GM21825 (cell line): ENCODE data around the gene TNFRSF8.

Source experiments
- ATAC-seq: cut with Tn5 transposase; IDR thresholded peaks from one replicate; pipeline ENCODE4 v1.9.1; 2021; ENCODE audit warnings: mild to moderate bottlenecking, moderate library complexity; ENCODE audit not compliant: unreplicated experiment

TNFRSF8 gene

DNA sequence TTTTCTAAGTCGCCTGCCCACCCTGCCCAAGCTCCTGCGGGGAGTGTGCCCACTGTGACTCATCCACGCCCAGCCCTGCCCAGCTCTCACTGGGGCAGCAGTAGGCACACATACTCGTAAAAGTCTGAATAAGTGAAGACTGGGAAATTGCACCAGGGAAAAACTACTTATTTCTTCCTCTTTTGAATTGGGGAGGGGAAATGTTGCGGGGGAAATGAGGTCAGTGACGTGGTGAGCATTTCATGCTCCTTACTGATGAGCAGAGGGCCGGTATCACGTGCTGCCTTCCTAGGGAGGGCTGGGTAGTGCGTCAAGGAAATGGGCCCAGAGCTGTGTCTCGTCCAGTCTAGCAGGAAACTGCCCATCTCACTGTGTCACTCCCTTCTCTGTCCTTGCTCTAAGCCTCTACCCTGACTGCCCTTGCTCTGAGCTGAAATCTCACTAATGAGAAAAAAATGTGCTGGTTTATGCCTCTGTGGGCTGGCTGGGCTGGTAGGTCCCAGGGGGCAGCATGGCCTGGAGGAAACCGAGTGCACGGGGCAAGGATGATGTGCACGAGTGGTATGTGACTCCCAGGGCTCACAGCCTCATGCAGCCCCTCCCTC, 90.2 kb downstream of the TNFRSF8 start:
- ATAC-seq, result no peak

GRCh38 chr1:12155328-12155727, 92.2 kb downstream of the TNFRSF8 start:
- no peak for ATAC-seq

- no peak for ATAC-seq
These were observed 94.5 kb downstream of the TNFRSF8 start for GRCh38 chr1:12157366-12158231.

GRCh38 chr1:12158357-12159092, 95.4 kb downstream of the TNFRSF8 start:
- no peak for ATAC-seq

- no peak for ATAC-seq
These were observed 96.7 kb downstream of the TNFRSF8 start for GRCh38 chr1:12159816-12160215.

GRCh38 chr1:12161324-12161661, 98.2 kb downstream of the TNFRSF8 start:
- ATAC-seq, result no peak

DNA sequence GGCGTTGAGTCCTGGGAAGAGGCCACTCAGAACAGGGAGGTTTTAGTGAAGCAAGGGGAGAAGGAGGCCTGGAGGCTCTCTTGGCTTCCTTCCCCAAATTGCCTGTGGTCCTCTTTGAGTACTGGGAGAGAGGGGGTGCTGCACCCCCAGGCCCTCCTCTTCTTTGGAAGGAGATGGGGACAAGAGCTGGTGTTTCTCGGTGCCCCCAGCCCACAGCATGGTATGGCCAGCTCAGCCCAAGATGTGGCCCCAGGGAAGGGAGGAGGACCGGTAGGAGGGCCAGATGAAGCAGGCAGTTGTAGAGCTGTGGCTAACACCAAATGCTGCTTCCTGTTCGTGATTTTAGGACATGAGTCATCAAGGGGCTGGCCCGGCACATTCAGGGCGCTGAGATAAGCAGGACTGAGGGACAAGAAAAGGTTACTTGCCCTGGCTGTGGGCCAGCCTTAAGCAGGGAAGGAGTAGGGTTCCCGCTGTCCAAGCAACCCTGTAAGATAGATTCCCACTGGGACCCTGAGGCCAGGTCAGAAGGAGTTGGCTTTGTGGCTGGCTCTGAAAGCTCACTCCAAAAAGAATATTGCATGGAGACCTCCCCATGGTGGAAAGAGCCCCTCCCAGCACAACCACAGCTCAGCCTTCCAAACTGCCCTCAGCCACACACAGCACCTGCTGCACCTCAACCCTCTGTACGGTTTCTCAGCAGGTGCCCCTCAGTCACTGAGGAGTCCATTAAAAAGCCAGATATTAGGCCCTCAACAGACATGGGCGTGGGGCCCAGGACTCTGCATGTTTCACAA, 98.8 kb downstream of the TNFRSF8 start:
- ATAC-seq, result peak; percentile 70

- ATAC-seq, result no peak
These were observed 99.5 kb downstream of the TNFRSF8 start for GRCh38 chr1:12162459-12163137.

DNA sequence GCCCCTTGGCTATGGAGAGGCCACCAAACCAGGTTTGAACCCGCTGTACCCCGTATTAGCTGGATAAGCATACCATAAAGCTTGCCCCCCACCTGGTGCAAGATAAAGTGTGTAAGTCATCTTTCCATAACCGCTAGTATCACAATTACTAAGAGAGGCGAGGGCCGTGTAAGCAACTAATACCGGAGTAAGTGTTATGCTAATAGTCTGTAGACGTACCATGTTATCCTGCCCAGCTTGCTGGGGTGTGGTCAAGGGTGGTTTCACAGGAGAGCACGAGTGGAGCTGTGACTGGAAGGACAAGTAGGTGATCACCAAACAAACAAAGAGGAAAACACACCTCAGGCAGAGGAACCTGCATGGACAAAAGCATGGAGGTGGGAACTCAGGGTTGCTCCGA, 100.1 kb downstream of the TNFRSF8 start:
- no peak for ATAC-seq

GRCh38 chr1:12164210-12164609, 101.1 kb downstream of the TNFRSF8 start:
- ATAC-seq, result no peak

DNA sequence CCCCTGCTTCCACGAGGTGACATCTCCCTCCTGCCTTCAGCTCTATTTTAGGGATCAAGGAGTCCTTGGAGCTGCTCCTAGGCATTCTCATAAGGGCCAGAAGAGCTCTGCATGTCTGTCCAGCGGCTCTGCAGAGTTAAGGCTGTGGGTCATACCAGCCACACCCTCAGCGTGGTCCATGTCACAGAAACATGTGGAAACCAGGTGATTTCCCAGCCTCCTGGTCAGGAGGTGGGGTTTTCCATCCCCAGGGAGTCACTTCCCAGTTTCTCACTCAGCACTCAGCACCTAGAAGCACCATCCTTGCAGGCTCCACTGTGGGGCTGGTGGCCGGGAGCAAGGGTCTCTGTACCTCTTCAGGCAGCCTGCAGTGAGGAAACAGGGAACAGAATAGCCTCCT, 102.2 kb downstream of the TNFRSF8 start:
- ATAC-seq, result no peak

GRCh38 chr1:12166834-12167492, 103.9 kb downstream of the TNFRSF8 start, which contains the start of gene TNFRSF1B:
TNFRSF1B (plus strand) TSS chr1:12166991; CDS start chr1:12167092, 101 bp downstream.
- peak; percentile 47 for ATAC-seq

GRCh38 chr1:12167493-12168429, 104.7 kb downstream of the TNFRSF8 start:
- ATAC-seq, result no peak

- ATAC-seq, result no peak
These were observed 105.5 kb downstream of the TNFRSF8 start for GRCh38 chr1:12168451-12169160.

DNA sequence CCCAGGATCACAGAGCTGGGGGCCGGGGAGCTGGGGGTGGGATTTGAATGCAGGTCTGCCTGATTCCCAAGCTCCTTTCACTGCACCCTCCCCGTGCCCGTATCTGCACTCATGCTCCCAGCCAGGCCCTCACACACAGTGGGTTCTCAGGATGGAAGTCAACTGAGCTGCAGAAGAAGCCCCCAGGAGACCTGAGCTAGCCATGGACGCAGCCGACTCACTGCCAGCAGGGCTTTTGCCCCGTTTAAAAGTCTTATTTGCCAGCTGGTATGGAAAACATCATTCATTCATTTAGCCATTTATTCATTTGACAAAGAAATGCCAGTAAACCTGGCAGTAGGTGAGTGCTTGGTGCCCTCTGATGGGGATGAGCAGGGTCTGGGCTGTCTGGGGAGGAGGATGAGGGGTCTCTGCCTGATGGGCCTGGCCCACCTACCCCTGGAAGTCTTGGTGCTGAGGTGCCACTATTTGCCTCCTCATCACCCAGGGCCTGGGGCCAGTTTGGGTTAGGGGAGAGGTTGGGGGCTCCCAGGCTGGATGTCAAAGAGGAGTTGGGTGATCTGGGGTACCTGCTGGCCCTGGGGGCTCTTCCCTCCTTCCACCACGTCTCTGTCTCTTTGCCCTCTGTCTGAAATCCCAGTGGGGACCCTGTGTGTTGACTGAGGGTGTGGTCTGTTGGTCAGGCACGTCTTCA, 106.5 kb downstream of the TNFRSF8 start:
- no peak for ATAC-seq

DNA sequence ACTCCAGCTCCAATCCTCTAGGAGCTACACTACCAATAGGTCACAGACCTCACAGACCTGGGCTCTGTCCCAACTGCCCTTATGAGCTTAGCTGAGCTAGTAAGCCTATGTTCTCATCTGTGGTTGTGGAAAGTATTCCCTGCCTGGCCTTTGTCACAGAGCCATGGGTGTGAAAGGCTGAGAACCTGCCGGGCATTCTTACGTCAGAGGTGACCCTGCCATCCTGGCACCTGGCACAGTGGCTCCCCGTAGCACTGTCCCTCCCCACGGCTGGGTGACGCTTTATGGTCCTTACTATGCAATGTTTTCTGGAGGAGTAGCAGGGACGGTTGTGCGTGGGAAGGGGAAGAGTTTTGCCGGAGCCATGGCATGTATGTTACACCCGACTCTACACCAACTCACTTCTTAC, 107.2 kb downstream of the TNFRSF8 start:
- ATAC-seq, result no peak

GRCh38 chr1:12171206-12172041, 108.3 kb downstream of the TNFRSF8 start:
- ATAC-seq, result no peak
